ENCODE results near the gene SSRP1.

Gene SSRP1

DNA sequence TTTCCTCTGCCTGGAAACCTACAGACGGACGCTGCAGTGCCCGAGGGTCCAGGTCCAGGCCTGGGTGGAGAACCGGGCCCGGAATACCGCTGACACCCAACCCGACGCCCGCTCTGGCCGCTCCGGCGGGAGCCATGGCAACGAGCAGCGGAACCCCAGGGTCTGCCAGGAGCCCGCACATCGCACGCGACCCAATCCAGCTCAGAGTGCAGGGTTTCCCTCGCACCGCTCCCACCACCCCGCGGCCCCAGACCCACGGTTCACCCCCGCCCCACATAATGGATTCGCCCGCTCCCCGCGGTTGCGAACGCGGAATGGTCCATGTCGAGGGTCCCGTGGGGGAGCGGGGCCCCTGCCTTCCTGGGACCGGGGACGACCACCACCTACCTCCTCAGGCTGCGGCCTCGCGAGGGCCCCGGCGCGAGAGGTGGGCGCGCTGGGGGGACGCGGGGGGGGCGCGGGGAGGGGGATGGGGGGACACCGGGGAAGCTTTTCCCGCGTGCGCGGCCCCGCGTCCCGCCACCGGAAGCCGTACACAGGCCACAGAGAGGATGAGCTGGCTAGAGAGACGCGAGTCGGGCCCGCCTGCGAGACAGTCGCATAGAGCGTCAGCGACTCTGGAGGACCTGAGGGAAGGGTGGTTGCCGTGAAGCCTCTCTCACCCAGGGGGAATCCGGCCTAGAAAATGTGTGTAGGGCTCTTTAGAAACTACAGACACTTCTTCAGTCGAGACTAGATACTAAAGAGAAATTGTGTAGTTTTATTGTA lies at the start of gene SSRP1:
Gene SSRP1 (minus strand): TSS at position 550 of the 768 bp plus-strand sequence. CDS start 771 bp downstream, outside the sequence.
- Histone ChIP-seq H3K27me3 (peaks cover 8% of the 10 kb centered on the region), H3K36me3 (peaks cover 23% of the 10 kb centered on the region), H3K27ac (peak within 1 kb of the TSS; percentile 37), H3K4me3 (ENCODE audit: low read depth in 1 of 2, low read length in 1 of 2) (peak within 1 kb of the TSS; percentile 62 to 80), H3K4me1 (ENCODE audit: control insufficient read depth in 1 of 2, insufficient read depth in 1 of 2, low read depth in 1 of 2, low read length in 1 of 2) (peaks cover 6 to 12% of the 10 kb centered on the region in 2 experiments), H3K9me3 (no peaks in the 10 kb centered on the region)
- TF ChIP-seq CTCF (IDR thresholded peaks at IDR 0.05) = no peak

DNA sequence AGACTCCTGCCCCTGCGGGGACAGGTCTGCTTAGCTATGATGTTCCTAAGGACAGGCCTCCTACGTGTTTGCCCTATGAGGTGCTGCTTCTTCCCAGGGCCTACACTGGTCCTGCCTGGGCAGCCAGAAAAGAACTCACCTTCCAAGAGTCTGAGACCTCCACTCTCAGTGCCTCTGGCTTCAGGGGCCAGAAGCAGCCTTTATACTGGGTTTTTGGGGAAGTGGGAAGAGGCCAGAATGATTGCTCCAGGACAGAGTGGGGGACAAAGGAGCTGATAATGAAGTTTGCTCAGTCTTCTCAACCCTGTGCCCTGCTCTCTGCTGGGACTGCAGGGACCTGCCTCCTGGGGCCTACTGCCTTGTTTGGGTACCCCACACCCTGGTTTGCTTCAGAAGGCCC lies 45.3 kb upstream of the SSRP1 start, which contains the start of gene PRG3:
Gene PRG3 (minus strand): TSS at position 176 of the 400 bp plus-strand sequence. CDS start 442 bp downstream, outside the sequence.
- Histone ChIP-seq H3K27me3 (peaks cover 24% of the 10 kb centered on the region), H3K9me3 (no peaks in the 10 kb centered on the region), H3K27ac (no peak within 1 kb of the TSS), H3K36me3 (no peaks in the 10 kb centered on the region), H3K4me3 (ENCODE audit: low read depth in 1 of 2, low read length in 1 of 2) (no peak within 1 kb of the TSS), H3K4me1 (ENCODE audit: control insufficient read depth in 1 of 2, insufficient read depth in 1 of 2, low read depth in 1 of 2, low read length in 1 of 2) (no peaks in the 10 kb centered on the region)
- no peak for TF ChIP-seq CTCF (IDR thresholded peaks at IDR 0.05)

- peaks cover 24% of the 10 kb centered on the region for H3K27me3 ChIP-seq
- H3K27ac ChIP-seq = no peak overlapping the region
- no peaks in the 10 kb centered on the region for H3K36me3 ChIP-seq
- no peaks in the 10 kb centered on the region for H3K4me1 ChIP-seq (ENCODE audit: control insufficient read depth in 1 of 2, insufficient read depth in 1 of 2, low read depth in 1 of 2, low read length in 1 of 2)
- no peak for TF ChIP-seq CTCF (IDR thresholded peaks at IDR 0.05)
- H3K4me3 ChIP-seq (ENCODE audit: low read depth in 1 of 2, low read length in 1 of 2) = no peak overlapping the region
- H3K9me3 ChIP-seq = no peaks in the 10 kb centered on the region
Measured at GRCh38 chr11:57379732-57380131, 44.0 kb upstream of the SSRP1 start.

- H3K4me3 ChIP-seq (ENCODE audit: low read depth in 1 of 2, low read length in 1 of 2) = no peak overlapping the region
- no peak for TF ChIP-seq CTCF (IDR thresholded peaks at IDR 0.05)
- no peaks in the 10 kb centered on the region for H3K9me3 ChIP-seq
- H3K4me1 ChIP-seq (ENCODE audit: control insufficient read depth in 1 of 2, insufficient read depth in 1 of 2, low read depth in 1 of 2, low read length in 1 of 2) = no peaks in the 10 kb centered on the region
- H3K27me3 ChIP-seq = peaks cover 24% of the 10 kb centered on the region
- H3K36me3 ChIP-seq = no peaks in the 10 kb centered on the region
- H3K27ac ChIP-seq = no peak overlapping the region
Measured at GRCh38 chr11:57378186-57378585, 42.5 kb upstream of the SSRP1 start.

- no peaks in the 10 kb centered on the region for H3K4me1 ChIP-seq (ENCODE audit: control insufficient read depth in 1 of 2, insufficient read depth in 1 of 2, low read depth in 1 of 2, low read length in 1 of 2)
- H3K9me3 ChIP-seq = no peaks in the 10 kb centered on the region
- H3K4me3 ChIP-seq (ENCODE audit: low read depth in 1 of 2, low read length in 1 of 2) = no peak overlapping the region
- H3K36me3 ChIP-seq = no peaks in the 10 kb centered on the region
- no peak for TF ChIP-seq CTCF (IDR thresholded peaks at IDR 0.05)
- H3K27ac ChIP-seq = no peak overlapping the region
- H3K27me3 ChIP-seq = peaks cover 24% of the 10 kb centered on the region
Measured at GRCh38 chr11:57377107-57377506, 41.4 kb upstream of the SSRP1 start.

Data from neutrophil (primary cell).